Bronchial epithelial cell (primary cell): ENCODE measurements around the gene CD151. TPM values are rescaled to one million over a fixed set of nuclear protein-coding genes. Genes with fewer than 3 reads are reported as not detected.

ENCODE experiments used
- DNase-seq: peaks from one replicate; pipeline ENCODE4 v3.0.0-alpha.2; 2010; ENCODE audit warnings: low read depth
- FAIRE-seq: peaks from 2 replicates; lab custom pipeline; 2011; peaks lifted over from hg19 to GRCh38; lab: Jason Lieb, UNC
- H3K27me3 ChIP-seq: 2 replicates; pipeline ENCODE4 v1.5.1; 2011; ENCODE audit warnings: low read length; ENCODE audit not compliant: control insufficient read depth, insufficient read depth
- H3K36me3 ChIP-seq: 2 replicates; pipeline ENCODE4 v1.5.1; 2011; ENCODE audit warnings: low read length; ENCODE audit not compliant: control insufficient read depth, insufficient read depth
- H3K4me3 ChIP-seq: 2 replicates; pipeline ENCODE4 v1.5.1; 2011; ENCODE audit warnings: mild to moderate bottlenecking, low read depth, low read length, control low read depth
- total RNA-seq: library from RNA; depleted of rRNA; stranded (reverse); fragments of >200 nt; gene quantifications from 2 replicates; pipeline ENCODE4 v1.2.1, GENCODE V29; 2014
- TF ChIP-seq, protein P1 (sequence below): IDR thresholded peaks from 2 replicates; pipeline ENCODE4 v1.5.1; 2011; ENCODE audit warnings: mild to moderate bottlenecking, moderate library complexity, low read length, control low read depth, inconsistent platforms; ENCODE audit not compliant: insufficient read depth, severe bottlenecking

Gene CD151
- total RNA-seq, 1 donor from 2014 or later, result 324 TPM

DNA sequence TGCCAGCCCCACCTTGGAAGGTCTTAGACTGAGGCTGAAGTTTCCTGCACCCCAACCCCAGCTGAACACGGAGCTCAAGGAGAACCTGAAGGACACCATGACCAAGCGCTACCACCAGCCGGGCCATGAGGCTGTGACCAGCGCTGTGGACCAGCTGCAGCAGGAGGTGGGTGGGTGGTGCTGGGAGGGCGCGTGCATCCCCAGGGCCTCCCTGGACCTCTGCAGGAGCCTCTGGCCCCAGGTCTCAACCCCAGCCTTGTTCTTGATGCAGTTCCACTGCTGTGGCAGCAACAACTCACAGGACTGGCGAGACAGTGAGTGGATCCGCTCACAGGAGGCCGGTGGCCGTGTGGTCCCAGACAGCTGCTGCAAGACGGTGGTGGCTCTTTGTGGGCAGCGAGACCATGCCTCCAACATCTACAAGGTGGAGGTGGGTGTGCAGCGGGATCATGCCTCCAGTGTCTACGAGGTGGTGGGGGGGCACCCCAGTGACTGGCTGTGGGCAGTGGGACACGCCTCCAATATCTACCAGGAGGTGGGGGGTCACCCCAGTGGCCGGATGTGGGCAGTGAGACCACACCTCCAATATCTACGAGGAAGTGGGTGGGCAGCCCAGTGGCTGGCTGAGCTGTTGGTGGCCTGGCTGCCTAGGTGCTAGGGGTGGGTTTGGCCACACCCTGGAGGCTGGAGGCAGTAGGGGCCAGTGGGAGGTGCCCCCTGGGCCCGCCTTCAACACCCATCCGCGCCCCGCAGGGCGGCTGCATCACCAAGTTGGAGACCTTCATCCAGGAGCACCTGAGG is 4.6 kb downstream of the CD151 start:
- no peak overlapping the region for H3K4me3 ChIP-seq
- no peak for FAIRE-seq

DNA sequence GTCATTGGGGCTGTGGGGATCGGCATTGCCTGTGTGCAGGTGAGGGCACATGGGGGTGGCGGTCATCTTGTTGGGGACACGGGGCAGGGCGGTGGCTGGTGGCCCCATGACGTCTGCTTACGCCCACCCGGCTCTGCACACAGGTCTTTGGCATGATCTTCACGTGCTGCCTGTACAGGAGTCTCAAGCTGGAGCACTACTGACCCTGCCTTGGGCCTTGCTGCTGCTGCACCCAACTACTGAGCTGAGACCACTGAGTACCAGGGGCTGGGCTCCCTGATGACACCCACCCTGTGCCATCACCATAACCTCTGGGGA is 5.2 kb downstream of the CD151 start:
- FAIRE-seq (no peak), DNase-seq (no peak)
- TF ChIP-seq, protein P1, sequence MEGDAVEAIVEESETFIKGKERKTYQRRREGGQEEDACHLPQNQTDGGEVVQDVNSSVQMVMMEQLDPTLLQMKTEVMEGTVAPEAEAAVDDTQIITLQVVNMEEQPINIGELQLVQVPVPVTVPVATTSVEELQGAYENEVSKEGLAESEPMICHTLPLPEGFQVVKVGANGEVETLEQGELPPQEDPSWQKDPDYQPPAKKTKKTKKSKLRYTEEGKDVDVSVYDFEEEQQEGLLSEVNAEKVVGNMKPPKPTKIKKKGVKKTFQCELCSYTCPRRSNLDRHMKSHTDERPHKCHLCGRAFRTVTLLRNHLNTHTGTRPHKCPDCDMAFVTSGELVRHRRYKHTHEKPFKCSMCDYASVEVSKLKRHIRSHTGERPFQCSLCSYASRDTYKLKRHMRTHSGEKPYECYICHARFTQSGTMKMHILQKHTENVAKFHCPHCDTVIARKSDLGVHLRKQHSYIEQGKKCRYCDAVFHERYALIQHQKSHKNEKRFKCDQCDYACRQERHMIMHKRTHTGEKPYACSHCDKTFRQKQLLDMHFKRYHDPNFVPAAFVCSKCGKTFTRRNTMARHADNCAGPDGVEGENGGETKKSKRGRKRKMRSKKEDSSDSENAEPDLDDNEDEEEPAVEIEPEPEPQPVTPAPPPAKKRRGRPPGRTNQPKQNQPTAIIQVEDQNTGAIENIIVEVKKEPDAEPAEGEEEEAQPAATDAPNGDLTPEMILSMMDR, result no peak
- no peak overlapping the region for H3K4me3 ChIP-seq
- H3K27me3 ChIP-seq, result no peaks in the 10 kb centered on the region
- peaks cover 42% of the 10 kb centered on the region for H3K36me3 ChIP-seq

More for the DNA sequence above, 4.6 kb downstream of the CD151 start:
- TF ChIP-seq, protein P1, result no peak
- DNase-seq, result no peak
- H3K36me3 ChIP-seq, result peaks cover 42% of the 10 kb centered on the region
- no peaks in the 10 kb centered on the region for H3K27me3 ChIP-seq

DNA sequence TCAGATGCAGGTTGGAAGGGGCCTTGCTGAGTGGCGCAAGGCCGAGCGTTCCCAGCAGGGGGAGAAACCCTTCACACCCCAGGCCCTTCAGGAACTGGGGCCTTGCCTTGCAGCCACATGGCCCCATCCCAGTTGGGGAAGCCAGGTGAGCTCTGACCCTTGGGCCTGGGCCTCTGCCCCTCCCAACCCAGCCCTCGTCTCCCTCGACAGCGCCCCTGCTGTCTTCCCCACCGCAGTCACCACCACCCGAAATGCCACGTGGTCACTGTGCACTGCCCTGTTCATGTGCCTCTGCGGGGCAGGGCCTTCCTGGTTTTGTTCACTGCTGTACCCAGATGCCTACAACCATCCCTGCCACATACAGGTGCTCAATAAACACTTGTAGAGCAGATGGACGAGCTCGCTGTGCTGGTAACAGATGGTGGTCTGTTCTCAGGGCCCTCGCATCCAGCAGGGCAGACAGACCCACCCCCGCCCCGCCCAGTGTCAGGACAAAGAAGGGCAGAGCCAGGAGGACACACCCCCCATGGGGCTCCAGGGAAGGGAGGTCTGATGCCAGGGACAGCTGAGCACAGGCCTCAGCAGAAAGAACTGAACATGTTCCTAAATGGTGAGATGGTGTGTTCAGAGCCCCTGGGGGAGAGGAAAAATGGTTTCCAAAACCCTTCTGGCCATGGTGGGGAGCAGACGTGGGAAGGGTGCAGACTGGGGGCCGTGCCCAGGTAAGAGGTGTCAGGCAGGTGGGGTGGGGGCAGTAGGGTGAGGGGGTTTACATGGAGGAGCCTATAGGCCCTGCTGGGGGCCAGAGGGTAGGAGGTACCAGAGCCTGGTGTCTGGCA is 5.9 kb downstream of the CD151 start:
- no peak for FAIRE-seq
- DNase-seq, result no peak
- H3K36me3 ChIP-seq, result peaks cover 42% of the 10 kb centered on the region
- no peaks in the 10 kb centered on the region for H3K27me3 ChIP-seq
- TF ChIP-seq, protein P1, result peak; percentile 49
- H3K4me3 ChIP-seq, result no peak overlapping the region

GRCh38 chr11:839280-839623 is 6.5 kb downstream of the CD151 start:
- Histone ChIP-seq H3K36me3 (peaks cover 42% of the 10 kb centered on the region), H3K27me3 (no peaks in the 10 kb centered on the region), H3K4me3 (no peak overlapping the region)
- FAIRE-seq (no peak), DNase-seq (no peak)
- TF ChIP-seq, protein P1, result no peak

DNA sequence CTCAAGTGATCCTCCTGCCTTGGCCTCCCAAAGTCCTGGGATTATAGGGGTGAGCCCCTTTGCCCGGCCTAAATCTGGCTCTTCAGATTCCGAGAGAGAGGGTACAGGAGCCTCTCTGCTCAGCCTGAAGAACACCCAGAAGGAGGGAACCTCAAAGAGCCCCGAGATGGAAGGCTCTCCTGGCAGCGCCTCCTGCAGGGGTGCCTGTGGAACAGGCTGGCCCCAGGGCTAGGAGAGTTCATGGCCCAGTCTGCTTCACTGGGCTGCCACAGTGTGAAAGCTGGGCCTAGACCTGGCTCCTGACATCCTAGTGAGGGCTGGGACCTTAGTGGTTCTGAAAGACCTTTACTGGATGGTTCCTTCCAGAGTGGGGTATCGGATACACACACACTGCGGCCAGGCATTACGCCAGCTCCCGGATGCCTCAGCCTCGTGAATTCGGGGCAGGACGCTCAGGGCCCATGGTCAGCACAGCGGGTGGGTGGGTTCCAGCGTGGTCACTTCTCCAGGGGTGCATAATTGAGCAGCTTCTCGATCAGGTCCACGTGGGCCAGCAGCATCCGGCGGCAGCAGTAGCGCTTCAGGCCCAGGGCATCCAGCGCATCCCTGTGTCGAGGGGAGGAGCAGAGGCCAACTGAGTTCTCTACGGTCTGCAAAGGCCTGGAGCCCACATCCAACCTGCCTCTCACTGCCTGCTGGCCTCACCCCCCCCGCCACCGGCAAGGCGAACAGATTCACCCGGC is 7.3 kb downstream of the CD151 start:
- FAIRE-seq (no peak), DNase-seq (no peak)
- Histone ChIP-seq H3K27me3 (no peaks in the 10 kb centered on the region), H3K4me3 (no peak overlapping the region), H3K36me3 (peaks cover 40% of the 10 kb centered on the region)
- TF ChIP-seq, protein P1, result peak; percentile 58
